HG03039 (cell line): ENCODE measurements around the gene MUC6.

Experiments used
- ATAC-seq: cut with Tn5 transposase; IDR thresholded peaks from one replicate; pipeline ENCODE4 v1.9.1; 2021; ENCODE audit warnings: mild to moderate bottlenecking, moderate library complexity; ENCODE audit not compliant: unreplicated experiment

MUC6 gene

GRCh38 chr11:1051356-1052132 is 15.0 kb upstream of the MUC6 start:
- ATAC-seq = no peak

GRCh38 chr11:1050581-1051355 is 14.2 kb upstream of the MUC6 start:
- no peak for ATAC-seq

- no peak for ATAC-seq
Observed at GRCh38 chr11:1049911-1050580, 13.5 kb upstream of the MUC6 start.

GRCh38 chr11:1049431-1049891 is 12.9 kb upstream of the MUC6 start:
- ATAC-seq = no peak

- no peak for ATAC-seq
Observed at GRCh38 chr11:1049071-1049405, 12.5 kb upstream of the MUC6 start.

GRCh38 chr11:1048375-1049070 is 12.0 kb upstream of the MUC6 start:
- ATAC-seq = no peak

- ATAC-seq = no peak
Observed at GRCh38 chr11:1047595-1048156, 11.2 kb upstream of the MUC6 start.

- ATAC-seq = no peak
Observed at GRCh38 chr11:1044160-1044559, 7.6 kb upstream of the MUC6 start.

GRCh38 chr11:1043563-1044096 is 7.1 kb upstream of the MUC6 start:
- ATAC-seq = no peak

GRCh38 chr11:1042626-1043562 is 6.4 kb upstream of the MUC6 start:
- no peak for ATAC-seq

GRCh38 chr11:1041936-1042608 is 5.6 kb upstream of the MUC6 start:
- no peak for ATAC-seq

- ATAC-seq = no peak
Observed at GRCh38 chr11:1041471-1041870, 5.0 kb upstream of the MUC6 start.

GRCh38 chr11:1041149-1041467 is 4.6 kb upstream of the MUC6 start:
- no peak for ATAC-seq

- no peak for ATAC-seq
Observed at GRCh38 chr11:1040428-1041148, 4.1 kb upstream of the MUC6 start.

- ATAC-seq = no peak
Observed at GRCh38 chr11:1039481-1040427, 3.2 kb upstream of the MUC6 start.

GRCh38 chr11:1038921-1039320 is 2.4 kb upstream of the MUC6 start:
- ATAC-seq = no peak

- ATAC-seq = no peak
Observed at GRCh38 chr11:1038361-1038760, 1.8 kb upstream of the MUC6 start.
